IMR-90 (cell line): ENCODE data around the gene NUP93. TPM values are rescaled to one million over a fixed set of nuclear protein-coding genes. Genes with fewer than 3 reads are reported as not detected.

Experiments
- ATAC-seq: fragments of 200-7000 bp; cut with Tn5 transposase; 2 replicates; pipeline ENCODE4 v1.9.1; 2020; ENCODE audit warnings: low read depth, mild to moderate bottlenecking, moderate library complexity
- BruUV-seq: library from RNA; stranded (reverse); fragments of 400-500 nt; replicated peaks from 2 replicates; lab custom pipeline; 2021; lab: Mats Ljungman, UMichigan
- CTCF ChIA-PET: fragments of 300-600 bp; formaldehyde crosslinking; extraction: SDS; loops from one replicate; lab custom pipeline; 2021; ENCODE audit warnings: antibody characterized with exemption; lab: Yijun Ruan, JAX
- POLR2A ChIA-PET: fragments of 300-600 bp; sonication (Branson Sonifier 250); formaldehyde crosslinking; loops from one replicate; lab custom pipeline; 2022; ENCODE audit warnings: antibody characterized with exemption; ENCODE audit not compliant: unreplicated experiment; lab: Charles Lee
- DNase-seq: peaks from one replicate; pipeline ENCODE4 v3.0.0; 2013
- H2AFZ ChIP-seq: replicated peaks from 2 replicates; pipeline ENCODE3; 2013; ENCODE audit warnings: low read length, mild to moderate bottlenecking; ENCODE audit not compliant: poor library complexity
- H2AK5ac ChIP-seq: 2 replicates; pipeline ENCODE4 v1.6.1; 2013; ENCODE audit warnings: low read depth, low read length, inconsistent platforms
- H2AK9ac ChIP-seq: replicated peaks from 2 replicates; pipeline ENCODE3; 2013; ENCODE audit warnings: mild to moderate bottlenecking, low read depth, low read length, moderate library complexity; ENCODE audit not compliant: poor library complexity
- H2BK120ac ChIP-seq: 2 replicates; pipeline ENCODE4 v1.6.1; 2013; ENCODE audit warnings: low read depth, low read length, inconsistent platforms
- H2BK15ac ChIP-seq: 3 replicates; pipeline ENCODE4 v1.6.1; 2013; ENCODE audit warnings: low read depth, low read length, inconsistent platforms
- H2BK20ac ChIP-seq: 2 replicates; pipeline ENCODE4 v1.6.1; 2013; ENCODE audit warnings: low read depth, mild to moderate bottlenecking, inconsistent platforms, low read length, moderate library complexity
- H2BK5ac ChIP-seq: 2 replicates; pipeline ENCODE4 v1.6.1; 2013; ENCODE audit warnings: mild to moderate bottlenecking, low read depth, low read length, inconsistent platforms; ENCODE audit not compliant: poor library complexity, severe bottlenecking
- H3K14ac ChIP-seq: replicated peaks from 2 replicates; pipeline ENCODE4 v1.6.1; 2013; ENCODE audit warnings: low read depth, low read length, inconsistent platforms
- H3K18ac ChIP-seq: 2 replicates; pipeline ENCODE4 v1.6.1; 2013; ENCODE audit warnings: low read depth, low read length, control low read depth
- H3K23ac ChIP-seq: 2 replicates; pipeline ENCODE4 v1.6.1; 2013; ENCODE audit warnings: low read depth, low read length, inconsistent platforms
- H3K27ac ChIP-seq: 2 replicates; pipeline ENCODE4 v1.5.1; 2013; ENCODE audit warnings: mild to moderate bottlenecking, control low read depth, low read length; ENCODE audit not compliant: insufficient read depth
- H3K27me3 ChIP-seq: 2 replicates; pipeline ENCODE4 v1.6.1; 2013; ENCODE audit warnings: low read length; ENCODE audit not compliant: control insufficient read depth, insufficient read depth
- H3K36me3 ChIP-seq: 2 replicates; pipeline ENCODE4 v1.6.1; 2013; ENCODE audit warnings: low read length, mixed read lengths; ENCODE audit not compliant: control insufficient read depth, insufficient read depth
- H3K4ac ChIP-seq: 2 replicates; pipeline ENCODE4 v1.6.1; 2013; ENCODE audit warnings: low read depth, low read length, inconsistent platforms
- H3K4me1 ChIP-seq: 2 replicates; pipeline ENCODE4 v1.6.1; 2013; ENCODE audit warnings: low read length, mixed read lengths; ENCODE audit not compliant: control insufficient read depth, insufficient read depth
- H3K4me2 ChIP-seq: 2 replicates; pipeline ENCODE4 v1.6.1; 2013; ENCODE audit warnings: low read depth, mild to moderate bottlenecking, control low read depth, low read length, moderate library complexity
- H3K4me3 ChIP-seq: 2 replicates; pipeline ENCODE4 v1.5.1; 2013; ENCODE audit warnings: low read depth, mild to moderate bottlenecking, control low read depth, low read length, moderate library complexity; ENCODE audit not compliant: insufficient read depth
- H3K56ac ChIP-seq: 2 replicates; pipeline ENCODE4 v1.6.1; 2013; ENCODE audit warnings: low read length, inconsistent platforms; ENCODE audit not compliant: insufficient read depth; ENCODE audit errors: extremely low read depth
- H3K79me1 ChIP-seq, 2 experiments: 2 replicates each; pipeline ENCODE4 v1.6.1; 2013; ENCODE audit warnings: low read length in 2 of 2, inconsistent platforms in 1 of 2, low read depth in 1 of 2
- H3K9ac ChIP-seq: 2 replicates; pipeline ENCODE4 v1.6.1; 2013; ENCODE audit warnings: low read depth, low read length, control low read depth
- H3K9me1 ChIP-seq: 2 replicates; pipeline ENCODE4 v1.6.1; 2013; ENCODE audit warnings: low read length, inconsistent platforms; ENCODE audit not compliant: insufficient read depth
- H3K9me3 ChIP-seq: 2 replicates; pipeline ENCODE4 v1.6.1; 2013; ENCODE audit warnings: low read length; ENCODE audit not compliant: control insufficient read depth, insufficient read depth
- H4K20me1 ChIP-seq: 2 replicates; pipeline ENCODE4 v1.6.1; 2013; ENCODE audit warnings: low read length, inconsistent platforms; ENCODE audit not compliant: insufficient read depth
- H4K5ac ChIP-seq: 2 replicates; pipeline ENCODE4 v1.6.1; 2013; ENCODE audit warnings: mild to moderate bottlenecking, low read depth, low read length, control low read depth
- H4K8ac ChIP-seq, 2 experiments: 2 replicates each; pipeline ENCODE4 v1.6.1; 2013; ENCODE audit warnings: low read depth in 2 of 2, low read length in 2 of 2, control low read depth in 1 of 2, inconsistent platforms in 1 of 2
- H4K91ac ChIP-seq: 2 replicates; pipeline ENCODE4 v1.6.1; 2013; ENCODE audit warnings: low read depth, low read length, inconsistent platforms; ENCODE audit not compliant: insufficient read depth
- BHLHE40 ChIP-seq: fragments of 150-350 bp; IDR thresholded peaks from 2 replicates; pipeline ENCODE4 v1.6.1; 2016; ENCODE audit warnings: mild to moderate bottlenecking, low read depth, low read length
- CEBPB ChIP-seq: IDR thresholded peaks from 2 replicates; pipeline ENCODE4 v1.6.1; 2012; ENCODE audit warnings: low read depth, low read length, improper control_type of control experiment
- CHD1 ChIP-seq: IDR thresholded peaks from 2 replicates; pipeline ENCODE4 v1.6.1; 2012; ENCODE audit warnings: low read depth, low read length, improper control_type of control experiment
- CTCF ChIP-seq: conservative IDR thresholded peaks from 2 replicates; pipeline ENCODE4 v1.5.1; 2012; ENCODE audit warnings: mild to moderate bottlenecking, low read depth, low read length, improper control_type of control experiment
- ELK1 ChIP-seq: fragments of 150-350 bp; IDR thresholded peaks from 2 replicates; pipeline ENCODE4 v1.6.1; 2016; ENCODE audit warnings: low read depth, mild to moderate bottlenecking, low read length, moderate library complexity, borderline replicate concordance
- FOS ChIP-seq: fragments of 150-350 bp; IDR thresholded peaks from 2 replicates; pipeline ENCODE4 v1.6.1; 2016; ENCODE audit warnings: low read depth, low read length
- MAZ ChIP-seq: IDR thresholded peaks from 2 replicates; pipeline ENCODE4 v1.6.1; 2012; ENCODE audit warnings: low read depth, mild to moderate bottlenecking, low read length, improper control_type of control experiment, moderate library complexity, borderline replicate concordance
- MXI1 ChIP-seq: IDR thresholded peaks from 2 replicates; pipeline ENCODE4 v1.6.1; 2012; ENCODE audit warnings: low read depth, mild to moderate bottlenecking, low read length, moderate library complexity, borderline replicate concordance
- NFE2L2 ChIP-seq: fragments of 150-350 bp; IDR thresholded peaks from 2 replicates; pipeline ENCODE4 v1.6.1; 2016; ENCODE audit warnings: low read depth, mild to moderate bottlenecking, low read length
- POLR2A ChIP-seq: IDR thresholded peaks from 2 replicates; pipeline ENCODE4 v1.6.1; 2012; ENCODE audit warnings: mild to moderate bottlenecking, low read depth, low read length
- RAD21 ChIP-seq: IDR thresholded peaks from 2 replicates; pipeline ENCODE4 v1.6.1; 2012; ENCODE audit warnings: low read length, improper control_type of control experiment
- RCOR1 ChIP-seq: IDR thresholded peaks from 2 replicates; pipeline ENCODE4 v1.6.1; 2012; ENCODE audit warnings: mild to moderate bottlenecking, low read length, improper control_type of control experiment; ENCODE audit not compliant: insufficient replicate concordance
- RFX5 ChIP-seq: IDR thresholded peaks from 2 replicates; pipeline ENCODE4 v1.8.0; 2012; ENCODE audit warnings: low read depth, mild to moderate bottlenecking, low read length, moderate library complexity
- SMC3 ChIP-seq: fragments of 150-350 bp; IDR thresholded peaks from 2 replicates; pipeline ENCODE4 v1.6.1; 2016; ENCODE audit warnings: low read depth, mild to moderate bottlenecking, antibody characterized with exemption, low read length, moderate library complexity
- USF2 ChIP-seq: fragments of 150-350 bp; IDR thresholded peaks from 2 replicates; pipeline ENCODE4 v1.6.1; 2017; ENCODE audit warnings: mild to moderate bottlenecking, antibody characterized with exemption, low read length, low read depth
- WGBS, 2 experiments: methylation state at CpG; one replicate each; pipeline versions ENCODE4 v1.1.5 to v1.1.7; 2013; ENCODE audit warnings: missing lambda C conversion rate in 2 of 2; ENCODE audit not compliant: insufficient read length in 1 of 2; ENCODE audit errors: extremely low coverage in 2 of 2; 5-methylcytosine and 5-hydroxymethylcytosine counted together
- dilution Hi-C: fragments of 300-500 bp; cut with HindIII; formaldehyde crosslinking; loops from one replicate; pipeline ENCODE4 v1.14.3; 2018; ENCODE audit warnings: low sequenced_read_pairs; ENCODE audit not compliant: unreplicated experiment
- in situ Hi-C: fragments of 300-500 bp; cut with MboI; formaldehyde crosslinking; loops from 3 replicates; pipeline ENCODE4 v1.14.3; 2019; ENCODE audit warnings: low sequenced_read_pairs, inconsistent platforms, mixed read lengths
- intact Hi-C: fragments of 100-400 bp; cut with micrococcal nuclease; formaldehyde crosslinking; loops from 2 replicates; pipeline ENCODE4 v1.10.0; 2022
- polyA plus RNA-seq, 3 experiments: library from polyadenylated mRNA; depleted of rRNA; stranded (reverse); fragments of >200 nt; gene quantifications; 2 replicates each; pipeline ENCODE4 v1.2.3, GENCODE V29; 2012; ENCODE audit warnings: low replicate concordance in 1 of 3
- total RNA-seq: library from RNA; depleted of rRNA; stranded (reverse); fragments of >200 nt; gene quantifications from 2 replicates; pipeline ENCODE4 v1.2.3, GENCODE V29; 2012

Gene NUP93
- total and polyA plus RNA-seq, 2 of the 4 experiments (the other 2 are of a cell fraction) = 54.6 to 72.6 TPM

- ATAC-seq = no peak
- no peak overlapping the region for H3K14ac ChIP-seq
- no peak overlapping the region for H4K91ac ChIP-seq
- intact Hi-C loops (loop anchor here (5.0 kb wide), 2 partner anchors 57 to 77 kb away; partner anchors contain the start of genes MT1E and MT2A), dilution Hi-C loops (no loop called here), in situ Hi-C loops (no loop called here)
- ChIA-PET POLR2A (no interaction called here), CTCF (interaction anchor here (1.4 kb wide), 1 partner anchor 17 kb away, joined by 4 read pairs; no protein-coding TSS in a partner anchor)
- no peak overlapping the region for H3K27ac ChIP-seq
- H2AK5ac ChIP-seq = no peak overlapping the region
- H4K20me1 ChIP-seq = no peaks in the 10 kb centered on the region
- H4K8ac ChIP-seq = no peak overlapping the region
- H4K5ac ChIP-seq = no peak overlapping the region
- H3K23ac ChIP-seq = no peak overlapping the region
- H2BK20ac ChIP-seq = no peak overlapping the region
- peaks cover 3% of the 10 kb centered on the region; the same call in 1 of the 2 replicates for H3K9me3 ChIP-seq
- no peak overlapping the region for H3K18ac ChIP-seq
- no peak overlapping the region for H3K9ac ChIP-seq
- no TSS peak for BruUV-seq
- no peak overlapping the region for H2BK15ac ChIP-seq
- H2AFZ ChIP-seq = no peak overlapping the region
- no peak overlapping the region for H2AK9ac ChIP-seq
- H2BK5ac ChIP-seq = no peak overlapping the region
- no peaks in the 10 kb centered on the region for H3K27me3 ChIP-seq
- peaks cover 3% of the 10 kb centered on the region in 2 experiments; a peak in 1 of 4 replicates for H3K79me1 ChIP-seq
- no peak overlapping the region for H3K4ac ChIP-seq
- no peaks in the 10 kb centered on the region for H3K9me1 ChIP-seq
- H3K56ac ChIP-seq = no peak overlapping the region
- H3K4me1 ChIP-seq = peaks cover 7% of the 10 kb centered on the region; the same call in 1 of the 2 replicates
- no peak overlapping the region for H3K4me2 ChIP-seq
- no peaks in the 10 kb centered on the region; the same call in 1 of the 2 replicates for H3K36me3 ChIP-seq
- WGBS, 2 experiments = 83% methylated on average over 1 of the region's 4 CpGs; no CpG with 5 or more reads in 1 of the 2 experiments
- H2BK120ac ChIP-seq = no peak overlapping the region
- H3K4me3 ChIP-seq = no peak overlapping the region
- no peak for DNase-seq
- TF ChIP-seq RCOR1 (no peak), BHLHE40 (no peak), MXI1 (no peak), CEBPB (no peak), RAD21 (no peak), RFX5 (no peak), FOS (no peak), ELK1 (no peak), CHD1 (no peak), USF2 (no peak), SMC3 (no peak), MAZ (no peak), POLR2A (no peak), NFE2L2 (no peak), CTCF (no peak)
These were observed 45.5 kb upstream of the NUP93 start for GRCh38 chr16:56684256-56684925.
